ENCODE results near the gene RYR1. TPM values are rescaled to one million over a fixed set of nuclear protein-coding genes. Genes with fewer than 3 reads are reported as not detected.

RYR1 gene
- total and polyA plus RNA-seq, 11 donors: 0.44 to 2.1 (median 0.86) TPM

DNA sequence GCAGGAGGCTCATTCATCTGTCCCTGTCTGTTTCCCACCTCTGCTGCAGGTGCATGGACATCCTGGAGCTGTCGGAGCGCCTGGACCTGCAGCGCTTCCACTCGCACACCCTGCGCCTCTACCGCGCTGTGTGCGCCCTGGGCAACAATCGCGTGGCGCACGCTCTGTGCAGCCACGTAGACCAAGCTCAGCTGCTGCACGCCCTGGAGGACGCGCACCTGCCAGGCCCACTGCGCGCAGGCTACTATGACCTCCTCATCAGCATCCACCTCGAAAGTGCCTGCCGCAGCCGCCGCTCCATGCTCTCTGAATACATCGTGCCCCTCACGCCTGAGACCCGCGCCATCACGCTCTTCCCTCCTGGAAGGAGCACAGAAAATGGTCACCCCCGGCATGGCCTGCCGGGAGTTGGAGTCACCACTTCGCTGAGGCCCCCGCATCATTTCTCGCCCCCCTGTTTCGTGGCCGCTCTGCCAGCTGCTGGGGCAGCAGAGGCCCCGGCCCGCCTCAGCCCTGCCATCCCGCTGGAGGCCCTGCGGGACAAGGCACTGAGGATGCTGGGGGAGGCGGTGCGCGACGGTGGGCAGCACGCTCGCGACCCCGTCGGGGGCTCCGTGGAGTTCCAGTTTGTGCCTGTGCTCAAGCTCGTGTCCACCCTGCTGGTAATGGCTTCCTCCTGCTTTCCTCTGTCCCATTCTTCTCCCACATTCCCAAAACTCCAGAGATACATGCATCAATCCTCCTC, 52.2 kb downstream of the RYR1 start:
- intact Hi-C loops (cut with DNase I): no loop called here
- Histone ChIP-seq H3K4me3 (no peak overlapping the region), H3K27ac (no peak overlapping the region), H3K27me3 (peaks cover 0 to 7% (median 0%) of the 10 kb centered on the region in 9 donors), H3K4me1 (no peaks in the 10 kb centered on the region), H3K36me3 (no peaks in the 10 kb centered on the region), H3K9me3 (peaks cover 0 to 6% (median 0%) of the 10 kb centered on the region in 12 donors)
- DNase-seq (no peak), ATAC-seq (no peak)
- TF ChIP-seq, protein P1, sequence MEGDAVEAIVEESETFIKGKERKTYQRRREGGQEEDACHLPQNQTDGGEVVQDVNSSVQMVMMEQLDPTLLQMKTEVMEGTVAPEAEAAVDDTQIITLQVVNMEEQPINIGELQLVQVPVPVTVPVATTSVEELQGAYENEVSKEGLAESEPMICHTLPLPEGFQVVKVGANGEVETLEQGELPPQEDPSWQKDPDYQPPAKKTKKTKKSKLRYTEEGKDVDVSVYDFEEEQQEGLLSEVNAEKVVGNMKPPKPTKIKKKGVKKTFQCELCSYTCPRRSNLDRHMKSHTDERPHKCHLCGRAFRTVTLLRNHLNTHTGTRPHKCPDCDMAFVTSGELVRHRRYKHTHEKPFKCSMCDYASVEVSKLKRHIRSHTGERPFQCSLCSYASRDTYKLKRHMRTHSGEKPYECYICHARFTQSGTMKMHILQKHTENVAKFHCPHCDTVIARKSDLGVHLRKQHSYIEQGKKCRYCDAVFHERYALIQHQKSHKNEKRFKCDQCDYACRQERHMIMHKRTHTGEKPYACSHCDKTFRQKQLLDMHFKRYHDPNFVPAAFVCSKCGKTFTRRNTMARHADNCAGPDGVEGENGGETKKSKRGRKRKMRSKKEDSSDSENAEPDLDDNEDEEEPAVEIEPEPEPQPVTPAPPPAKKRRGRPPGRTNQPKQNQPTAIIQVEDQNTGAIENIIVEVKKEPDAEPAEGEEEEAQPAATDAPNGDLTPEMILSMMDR (IDR thresholded peaks at IDR 0.05): no peak
- TF ChIP-seq POLR2A (IDR thresholded peaks at IDR 0.05): no peak
- WGBS, 4 donors: 93 to 96% (median 95%) methylated on average over 48 to 49 of the region's 49 CpGs

- Histone ChIP-seq H3K4me1 (no peaks in the 10 kb centered on the region), H3K4me3 (no peak overlapping the region), H3K9me3 (peaks cover 0 to 16% (median 0%) of the 10 kb centered on the region in 12 donors), H3K27me3 (peaks cover 0 to 7% (median 0%) of the 10 kb centered on the region in 9 donors), H3K27ac (no peak overlapping the region), H3K36me3 (no peaks in the 10 kb centered on the region)
- ATAC-seq (no peak), DNase-seq (no peak)
- 88 to 91% (median 89%) methylated on average over 6 of the region's 6 CpGs for WGBS, 4 donors
- intact Hi-C loops (cut with DNase I): no loop called here
- no peak for TF ChIP-seq POLR2A (IDR thresholded peaks at IDR 0.05)
- TF ChIP-seq, protein P1 (IDR thresholded peaks at IDR 0.05): no peak
Observed at GRCh38 chr19:38486731-38487336, 53.3 kb downstream of the RYR1 start.

- Histone ChIP-seq H3K36me3 (no peaks in the 10 kb centered on the region), H3K4me3 (no peak overlapping the region), H3K4me1 (no peaks in the 10 kb centered on the region), H3K27me3 (peaks cover 0 to 7% (median 0%) of the 10 kb centered on the region in 9 donors), H3K9me3 (peaks cover 0 to 24% (median 0%) of the 10 kb centered on the region in 12 donors), H3K27ac (no peak overlapping the region)
- WGBS, 4 donors: 84 to 93% (median 90%) methylated on average over 3 of the region's 3 CpGs
- no peak for TF ChIP-seq POLR2A (IDR thresholded peaks at IDR 0.05)
- TF ChIP-seq, protein P1 (IDR thresholded peaks at IDR 0.05): no peak
- DNase-seq: no peak
- no peak for ATAC-seq
- intact Hi-C loops (cut with DNase I): no loop called here
Observed at GRCh38 chr19:38488096-38488495, 54.6 kb downstream of the RYR1 start.

DNA sequence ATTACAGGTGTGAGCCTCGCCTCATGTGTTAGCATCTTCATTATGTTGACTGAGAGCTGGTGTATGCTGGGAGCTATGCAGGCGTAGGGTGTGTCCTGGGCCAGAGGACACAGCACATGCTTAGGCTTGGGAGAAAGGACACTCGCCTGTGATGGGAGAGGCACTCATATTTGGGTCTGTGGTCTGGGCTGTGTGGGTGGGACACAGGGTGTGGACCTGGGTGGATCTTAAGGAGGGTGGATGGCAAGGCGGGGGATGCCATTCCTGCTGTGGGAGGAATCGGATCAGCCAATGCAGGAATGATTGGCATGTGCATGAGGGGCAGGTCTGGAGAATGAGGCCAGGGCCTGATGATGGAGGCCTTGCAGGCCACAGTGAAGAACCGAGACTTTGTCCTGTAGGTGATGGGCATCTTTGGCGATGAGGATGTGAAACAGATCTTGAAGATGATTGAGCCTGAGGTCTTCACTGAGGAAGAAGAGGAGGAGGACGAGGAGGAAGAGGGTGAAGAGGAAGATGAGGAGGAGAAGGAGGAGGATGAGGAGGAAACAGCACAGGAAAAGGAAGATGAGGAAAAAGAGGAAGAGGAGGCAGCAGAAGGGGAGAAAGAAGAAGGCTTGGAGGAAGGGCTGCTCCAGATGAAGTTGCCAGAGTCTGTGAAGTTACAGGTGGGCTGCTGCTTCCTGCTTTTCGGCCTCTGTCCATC, 55.4 kb downstream of the RYR1 start:
- intact Hi-C loops (cut with DNase I): no loop called here
- DNase-seq (no peak), ATAC-seq (no peak)
- Histone ChIP-seq H3K9me3 (peaks cover 0 to 24% (median 0%) of the 10 kb centered on the region in 12 donors), H3K4me1 (no peaks in the 10 kb centered on the region), H3K27ac (no peak overlapping the region), H3K4me3 (no peak overlapping the region), H3K27me3 (peaks cover 0 to 7% (median 0%) of the 10 kb centered on the region in 9 donors), H3K36me3 (no peaks in the 10 kb centered on the region)
- TF ChIP-seq, protein P1 (IDR thresholded peaks at IDR 0.05): no peak
- no peak for TF ChIP-seq POLR2A (IDR thresholded peaks at IDR 0.05)
- WGBS, 4 donors: 69 to 74% (median 71%) methylated on average over 9 of the region's 9 CpGs
